ENCODE measurements around the gene NETO2. TPM values are rescaled to one million over a fixed set of nuclear protein-coding genes. Genes with fewer than 3 reads are reported as not detected.

The NETO2 gene
- total and polyA plus RNA-seq, 10 of the 15 experiments (the other 5 are each of a cell fraction or from before 2014, with no cell fraction given): 8.5 to 53.1 (median 27.0) TPM

- Histone ChIP-seq H4K20me1 (ENCODE audit: control insufficient read depth, insufficient read depth) (no peaks in the 10 kb centered on the region), H3K27me3 (replicated peaks in 1 of 2; ENCODE audit: control insufficient read depth in 2 of 2, insufficient read depth in 2 of 2, low read length in 1 of 2) (no peaks in the 10 kb centered on the region), H3K4me1 (ENCODE audit: control insufficient read depth, insufficient read depth, low read length) (peaks cover 16% of the 10 kb centered on the region), H3K9me3 (replicated peaks; ENCODE audit: control insufficient read depth, insufficient read depth, low read length) (no peaks in the 10 kb centered on the region), H3K27ac (ENCODE audit: control insufficient read depth, insufficient read depth) (no peak overlapping the region), H3K4me2 (ENCODE audit: control insufficient read depth, insufficient read depth) (peak overlapping the region; percentile 70), H3K36me3 (ENCODE audit: control insufficient read depth in 2 of 2, insufficient read depth in 2 of 2, low read length in 1 of 2) (no peaks in the 10 kb centered on the region), H2AFZ (ENCODE audit: control insufficient read depth, low read depth, low read length) (peak overlapping the region; percentile 87), H3K9ac (ENCODE audit: control insufficient read depth, insufficient read depth, low read length) (peak overlapping the region; percentile 73), H3K79me2 (ENCODE audit: control insufficient read depth, insufficient read depth, low read length) (no peaks in the 10 kb centered on the region), H3K4me3 (peak overlapping the region; percentile 75)
- ChIA-PET SMC1A (ENCODE audit: uncharacterized antibody, unreplicated experiment) (interaction anchor here (0.6 to 6.5 kb wide), 24 partner anchors 10 to 1127 kb away, joined by 3 to 101 read pairs (median 4); partner anchors contain the start of gene NETO2), CTCF (interaction anchor here (0.7 to 9.6 kb wide), 40 partner anchors 9 to 1129 kb away, joined by 3 to 162 read pairs (median 5); partner anchors contain the start of gene NETO2), RAD21 (ENCODE audit: unreplicated experiment) (interaction anchor here (0.7 to 7.2 kb wide), 29 partner anchors 9 to 1127 kb away, joined by 3 to 127 read pairs (median 5); partner anchors contain the start of genes DNAJA2, ITFG1, NETO2 and PHKB), POLR2A (interaction anchor here (0.6 to 2.5 kb wide), 6 partner anchors 36 to 106 kb away, joined by 3 to 12 read pairs (median 4); partner anchors contain the start of gene NETO2)
- intact Hi-C loops (cut with micrococcal nuclease; ENCODE audit: unreplicated experiment) (loop anchor here (1.0 to 10.0 kb wide), 4 partner anchors 89 to 1119 kb away; partner anchors contain the start of genes ABCC12 and NETO2), in situ Hi-C loops (cut with MboI) (loop anchor here (5.0 kb wide), 1 partner anchor 1124 kb away; no protein-coding TSS in a partner anchor)
- peak; percentile 97 for ATAC-seq
- DNase-seq (ENCODE audit: low read depth, low spot score): peak; percentile 40
- FAIRE-seq: no peak
- WGBS (ENCODE audit: insufficient coverage, insufficient replicate concordance, low lambda C conversion rate, missing lambda C conversion rate): 3% methylated on average over 58 of the region's 67 CpGs
- no TSS peak for BruUV-seq (replicated peaks)
- TF ChIP-seq ZNF384 (IDR thresholded peaks at IDR 0.05; ENCODE audit: borderline replicate concordance, low read depth, low read length) (no peak), YY1 (IDR thresholded peaks at IDR 0.05; ENCODE audit: low read depth, low read length) (peak; percentile 88), RELA (IDR thresholded peaks at IDR 0.05; ENCODE audit: borderline replicate concordance, partially characterized antibody) (peak; percentile 84), ZNF687 (IDR thresholded peaks at IDR 0.05) (0 out of 2 replicates have a peak, but pooled peaks have one; percentile 43), MEF2B (IDR thresholded peaks at IDR 0.05; ENCODE audit: partially characterized antibody, poor library complexity, severe bottlenecking) (no peak), RELB (IDR thresholded peaks at IDR 0.05; ENCODE audit: low read depth) (no peak), RUNX3 (IDR thresholded peaks at IDR 0.05; ENCODE audit: low read length) (peak; percentile 13; the same call in 1 of the 2 replicates), E2F8 (IDR thresholded peaks at IDR 0.05; ENCODE audit: low read depth, partially characterized antibody) (no peak), CREB1 (IDR thresholded peaks at IDR 0.05; ENCODE audit: low read depth) (peak; percentile 32; the same call in 1 of the 2 replicates), EGR1 (IDR thresholded peaks at IDR 0.05; ENCODE audit: borderline replicate concordance in 1 of 2, low read depth in 2 of 2, low read length in 2 of 2) (peak in 1 of 2 experiments; percentile 70; a peak in 1 of 3 replicates), IRF4 (IDR thresholded peaks at IDR 0.05; ENCODE audit: low read depth, low read length) (0 out of 2 replicates have a peak, but pooled peaks have one; percentile 30), ZNF24 (IDR thresholded peaks at IDR 0.05) (peak; percentile 61; the same call in 1 of the 2 replicates), FOS (IDR thresholded peaks at IDR 0.05; ENCODE audit: borderline replicate concordance, extremely low read depth, insufficient read length) (no peak)
Measured at GRCh38 chr16:47037746-47038458, 105.8 kb downstream of the NETO2 start.

All from GM12878 (cell line).